ENCODE measurements around the gene HSD3B1. TPM values are rescaled to one million over a fixed set of nuclear protein-coding genes. Genes with fewer than 3 reads are reported as not detected.
A peak's percentile ranks its signal among the peaks of the same experiment; 100 is the strongest.
"Not testable (repeated sequence)": the region's sequence is repeated elsewhere in the genome, so short reads cannot be mapped to it uniquely, and the experiment has no call there.

HSD3B1 gene
- total RNA-seq, 1 donor from 2014 or later, result not detected

GRCh38 chr1:119549719-119550132 is 42.7 kb downstream of the HSD3B1 start:
- Mint-ChIP-seq H3K27ac (no peak overlapping the region), H3K27me3 (no peaks in the 10 kb centered on the region), H3K4me3 (no peak overlapping the region), H3K9me3 (no peaks in the 10 kb centered on the region), H3K4me1 (peaks cover 4% of the 10 kb centered on the region), H3K36me3 (ENCODE audit: low read depth) (no peaks in the 10 kb centered on the region)
- no peak for TF ChIP-seq CTCF (IDR thresholded peaks at IDR 0.05)
- intact Hi-C loops (cut with micrococcal nuclease), result no loop called here
- POLR2A ChIA-PET, result no interaction called here
- CTCF ChIA-PET, result interaction anchor here (3.0 kb wide), 1 partner anchor 125 kb away, joined by 15 read pairs; no protein-coding TSS in a partner anchor
- ATAC-seq (ENCODE audit: low read depth) (peak; percentile 34), DNase-seq (no peak)

GRCh38 chr1:119550381-119550780 is 43.4 kb downstream of the HSD3B1 start:
- Mint-ChIP-seq H3K9me3 (no peaks in the 10 kb centered on the region), H3K4me3 (no peak overlapping the region), H3K4me1 (peaks cover 4% of the 10 kb centered on the region), H3K36me3 (ENCODE audit: low read depth) (no peaks in the 10 kb centered on the region), H3K27me3 (no peaks in the 10 kb centered on the region), H3K27ac (no peak overlapping the region)
- no peak for DNase-seq
- no peak for TF ChIP-seq CTCF (IDR thresholded peaks at IDR 0.05)
- intact Hi-C loops (cut with micrococcal nuclease), result no loop called here
- POLR2A ChIA-PET, result no interaction called here
- CTCF ChIA-PET, result interaction anchor here (3.0 kb wide), 1 partner anchor 125 kb away, joined by 15 read pairs; no protein-coding TSS in a partner anchor
- ATAC-seq (ENCODE audit: low read depth), result no peak

- Mint-ChIP-seq H3K4me3 (no peak overlapping the region), H3K27ac (no peak overlapping the region), H3K9me3 (no peaks in the 10 kb centered on the region), H3K36me3 (ENCODE audit: low read depth) (no peaks in the 10 kb centered on the region), H3K4me1 (peaks cover 4% of the 10 kb centered on the region), H3K27me3 (no peaks in the 10 kb centered on the region)
- POLR2A ChIA-PET, result no interaction called here
- DNase-seq (no peak), ATAC-seq (ENCODE audit: low read depth) (no peak)
- CTCF ChIA-PET, result interaction anchor here (3.0 kb wide), 1 partner anchor 124 kb away, joined by 15 read pairs; no protein-coding TSS in a partner anchor
- no peak for TF ChIP-seq CTCF (IDR thresholded peaks at IDR 0.05)
- intact Hi-C loops (cut with micrococcal nuclease), result no loop called here
Observed at GRCh38 chr1:119551218-119551617, 44.2 kb downstream of the HSD3B1 start.

- H3K9me3 Mint-ChIP-seq; H3K4me3 Mint-ChIP-seq; POLR2A ChIA-PET; H3K27ac Mint-ChIP-seq; DNase-seq; intact Hi-C loops (cut with micrococcal nuclease); H3K27me3 Mint-ChIP-seq; H3K4me1 Mint-ChIP-seq; CTCF ChIA-PET; H3K36me3 Mint-ChIP-seq (ENCODE audit: low read depth); ATAC-seq (ENCODE audit: low read depth): not testable (repeated sequence)
Observed at GRCh38 chr1:119552656-119553055, 45.6 kb downstream of the HSD3B1 start.

- H3K9me3 Mint-ChIP-seq; intact Hi-C loops (cut with micrococcal nuclease); H3K27ac Mint-ChIP-seq; CTCF ChIA-PET; H3K4me3 Mint-ChIP-seq; H3K27me3 Mint-ChIP-seq; POLR2A ChIA-PET; ATAC-seq (ENCODE audit: low read depth); H3K4me1 Mint-ChIP-seq; H3K36me3 Mint-ChIP-seq (ENCODE audit: low read depth); DNase-seq: not testable (repeated sequence)
Observed at GRCh38 chr1:119553302-119554071, 46.5 kb downstream of the HSD3B1 start.

GRCh38 chr1:119554183-119554582 is 47.2 kb downstream of the HSD3B1 start:
- ATAC-seq (ENCODE audit: low read depth) (no peak), DNase-seq (no peak)
- no peaks in the 10 kb centered on the region for H3K9me3 Mint-ChIP-seq
- H3K27me3 Mint-ChIP-seq, result no peaks in the 10 kb centered on the region
- no peak overlapping the region for H3K4me3 Mint-ChIP-seq
- peaks cover 4% of the 10 kb centered on the region for H3K4me1 Mint-ChIP-seq
- no peak for TF ChIP-seq CTCF (IDR thresholded peaks at IDR 0.05)
- no peak overlapping the region for H3K27ac Mint-ChIP-seq
- H3K36me3 Mint-ChIP-seq (ENCODE audit: low read depth), result no peaks in the 10 kb centered on the region
- ChIA-PET POLR2A (no interaction called here), CTCF (no interaction called here)
- intact Hi-C loops (cut with micrococcal nuclease), result no loop called here
